Left ventricle myocardium inferior (tissue), 1 donor: ENCODE results near the gene SLC26A9. TPM values are rescaled to one million over a fixed set of nuclear protein-coding genes. Genes with fewer than 3 reads are reported as not detected.
A peak's percentile ranks its signal among the peaks of the same experiment; 100 is the strongest.

Experiments
- DNase-seq: peaks from one replicate; pipeline ENCODE4 v3.0.0-alpha.2; 2020
- H3K27ac ChIP-seq: fragments of 200-600 bp; replicated peaks from 2 replicates; pipeline ENCODE4 v1.8.0; 2021
- H3K27me3 ChIP-seq: fragments of 200-600 bp; 2 replicates; pipeline ENCODE4 v1.8.0; 2021; ENCODE audit warnings: low read depth
- H3K36me3 ChIP-seq: fragments of 200-600 bp; 2 replicates; pipeline ENCODE4 v1.8.0; 2021
- H3K4me1 ChIP-seq: fragments of 200-600 bp; 2 replicates; pipeline ENCODE4 v1.8.0; 2021
- H3K4me3 ChIP-seq: fragments of 200-600 bp; 2 replicates; pipeline ENCODE4 v1.8.0; 2021; ENCODE audit warnings: mild to moderate bottlenecking, moderate library complexity
- H3K9me3 ChIP-seq: fragments of 200-600 bp; replicated peaks from 2 replicates; pipeline ENCODE4 v1.8.0; 2021
- CTCF ChIP-seq: fragments of 200-600 bp; IDR thresholded peaks from 2 replicates; pipeline ENCODE4 v1.8.0; 2021; ENCODE audit warnings: antibody characterized with exemption, mild to moderate bottlenecking, borderline replicate concordance
- intact Hi-C: fragments of 100-400 bp; cut with micrococcal nuclease; formaldehyde crosslinking; loops from one replicate; pipeline ENCODE4 v1.11.0; 2022
- total RNA-seq: library from RNA; stranded (reverse); fragmentation: NEBNext Ultra II Directional; extraction: Animal tissue kit (Norgen Biotek cat#: 25700); gene quantifications from one replicate; pipeline ENCODE4 v1.2.1, GENCODE V29; 2021
- donor health status: DM: no; HTN: yes; CAD: no; lungs with severe emphysema.

Gene SLC26A9
- total RNA-seq, 1 donor from 2014 or later: 35.2 TPM

GRCh38 chr1:205922314-205922713 lies 20.9 kb downstream of the SLC26A9 start:
- H3K27me3 ChIP-seq: no peaks in the 10 kb centered on the region
- no peak for TF ChIP-seq CTCF
- intact Hi-C loops: no loop called here
- H3K27ac ChIP-seq: no peak overlapping the region
- no peak overlapping the region for H3K4me3 ChIP-seq
- H3K4me1 ChIP-seq: peaks cover 36% of the 10 kb centered on the region
- no peak for DNase-seq
- no peaks in the 10 kb centered on the region for H3K9me3 ChIP-seq
- H3K36me3 ChIP-seq: no peaks in the 10 kb centered on the region

- Histone ChIP-seq H3K4me3 (no peak overlapping the region), H3K27ac (no peak overlapping the region), H3K9me3 (no peaks in the 10 kb centered on the region), H3K4me1 (peaks cover 43% of the 10 kb centered on the region), H3K27me3 (no peaks in the 10 kb centered on the region), H3K36me3 (no peaks in the 10 kb centered on the region)
- intact Hi-C loops: no loop called here
- no peak for DNase-seq
- no peak for TF ChIP-seq CTCF
Observed at GRCh38 chr1:205921570-205921909, 21.7 kb downstream of the SLC26A9 start.

GRCh38 chr1:205920861-205921569 lies 22.2 kb downstream of the SLC26A9 start:
- no peak for DNase-seq
- Histone ChIP-seq H3K4me3 (no peak overlapping the region), H3K27ac (peak overlapping the region; percentile 93), H3K9me3 (no peaks in the 10 kb centered on the region), H3K36me3 (no peaks in the 10 kb centered on the region), H3K4me1 (peaks cover 43% of the 10 kb centered on the region), H3K27me3 (no peaks in the 10 kb centered on the region)
- no peak for TF ChIP-seq CTCF
- intact Hi-C loops: no loop called here

- peak; percentile 61 for DNase-seq
- Histone ChIP-seq H3K27me3 (no peaks in the 10 kb centered on the region), H3K4me1 (peaks cover 43% of the 10 kb centered on the region), H3K36me3 (no peaks in the 10 kb centered on the region), H3K27ac (peak overlapping the region; percentile 93), H3K9me3 (no peaks in the 10 kb centered on the region), H3K4me3 (peak overlapping the region; percentile 48)
- no peak for TF ChIP-seq CTCF
- intact Hi-C loops: no loop called here
Observed at GRCh38 chr1:205920159-205920558, 23.1 kb downstream of the SLC26A9 start.

GRCh38 chr1:205918955-205919746 lies 24.1 kb downstream of the SLC26A9 start:
- Histone ChIP-seq H3K36me3 (no peaks in the 10 kb centered on the region), H3K27ac (peak overlapping the region; percentile 93), H3K4me1 (peaks cover 47% of the 10 kb centered on the region), H3K9me3 (no peaks in the 10 kb centered on the region), H3K4me3 (peak overlapping the region; percentile 51), H3K27me3 (no peaks in the 10 kb centered on the region)
- intact Hi-C loops: loop anchor here (1.0 to 10.0 kb wide), 2 partner anchors 58 to 114 kb away; no protein-coding TSS in a partner anchor
- TF ChIP-seq CTCF: peak; percentile 96
- DNase-seq: peak; percentile 84
